Stimulated activated naive CD8-positive, alpha-beta T cell treated with anti-CD3 and anti-CD28 coated beads, Interleukin-15, amount 100 ng/mL, for 72 hours (primary cell): ENCODE results near the gene DNAH12.
A peak's percentile ranks its signal among the peaks of the same experiment; 100 is the strongest.
"Not testable (repeated sequence)": the region's sequence is repeated elsewhere in the genome, so short reads cannot be mapped to it uniquely, and the experiment has no call there.

Experiments used
- ATAC-seq: fragments of 150-1000 bp; cut with Tn5 transposase; 2 replicates; pipeline ENCODE4 v1.10.0; 2021; ENCODE audit warnings: mild to moderate bottlenecking, moderate library complexity
- DNase-seq, 2 donors: peaks; one replicate each; pipeline ENCODE4 v3.0.0; 2021 to 2022
- H3K27ac Mint-ChIP-seq, 2 donors: one replicate each; pipeline ENCODE4 v1.8.0; 2022; ENCODE audit warnings: mild to moderate bottlenecking in 2 of 2, mixed read lengths in 2 of 2, moderate library complexity in 2 of 2
- H3K27me3 Mint-ChIP-seq: one replicate; pipeline ENCODE4 v1.8.0; 2022; ENCODE audit warnings: mixed read lengths
- H3K4me1 Mint-ChIP-seq: one replicate; pipeline ENCODE4 v1.8.0; 2022; ENCODE audit warnings: mild to moderate bottlenecking, mixed read lengths
- H3K4me3 Mint-ChIP-seq, 2 donors: one replicate each; pipeline ENCODE4 v1.8.0; 2022; ENCODE audit warnings: mild to moderate bottlenecking in 2 of 2, mixed read lengths in 2 of 2, moderate library complexity in 1 of 2
- H3K9me3 Mint-ChIP-seq, 2 donors: one replicate each; pipeline ENCODE4 v1.8.0; 2022; ENCODE audit warnings: mixed read lengths in 2 of 2

Gene DNAH12

GRCh38 chr3:57335283-57335938, 208.7 kb downstream of the DNAH12 start:
- ATAC-seq (no peak), DNase-seq (no peak)
- H3K27me3 Mint-ChIP-seq: peaks cover 8% of the 10 kb centered on the region
- H3K9me3 Mint-ChIP-seq: peaks cover 0 to 7% of the 10 kb centered on the region in 2 donors
- no peak overlapping the region for H3K4me3 Mint-ChIP-seq
- H3K4me1 Mint-ChIP-seq: no peaks in the 10 kb centered on the region
- no peak overlapping the region for H3K27ac Mint-ChIP-seq

GRCh38 chr3:57331078-57331610, 213.0 kb downstream of the DNAH12 start:
- Mint-ChIP-seq H3K27ac (no peak overlapping the region), H3K27me3 (peaks cover 8% of the 10 kb centered on the region), H3K9me3 (no peaks in the 10 kb centered on the region), H3K4me1 (no peaks in the 10 kb centered on the region), H3K4me3 (no peak overlapping the region)
- no peak for DNase-seq
- no peak for ATAC-seq

- H3K27ac Mint-ChIP-seq, DNase-seq, H3K27me3 Mint-ChIP-seq, H3K4me1 Mint-ChIP-seq, H3K4me3 Mint-ChIP-seq, ATAC-seq, H3K9me3 Mint-ChIP-seq: not testable (repeated sequence)
Observed at GRCh38 chr3:57326498-57326897, 217.6 kb downstream of the DNAH12 start.

GRCh38 chr3:57314204-57314603, 229.9 kb downstream of the DNAH12 start:
- Mint-ChIP-seq H3K9me3 (peaks cover 3 to 7% of the 10 kb centered on the region in 2 donors), H3K4me1 (no peaks in the 10 kb centered on the region), H3K27ac (no peak overlapping the region), H3K4me3 (no peak overlapping the region), H3K27me3 (no peaks in the 10 kb centered on the region)
- ATAC-seq (no peak), DNase-seq (no peak)

GRCh38 chr3:57309769-57310360, 234.3 kb downstream of the DNAH12 start:
- H3K4me1 Mint-ChIP-seq: no peaks in the 10 kb centered on the region
- H3K4me3 Mint-ChIP-seq: no peak overlapping the region
- peaks cover 9% of the 10 kb centered on the region for H3K27me3 Mint-ChIP-seq
- H3K9me3 Mint-ChIP-seq: no peaks in the 10 kb centered on the region
- ATAC-seq (no peak), DNase-seq (no peak)
- no peak overlapping the region for H3K27ac Mint-ChIP-seq

- not testable (repeated sequence) for H3K4me3 Mint-ChIP-seq, H3K4me1 Mint-ChIP-seq, ATAC-seq, H3K9me3 Mint-ChIP-seq, DNase-seq, H3K27ac Mint-ChIP-seq
- H3K27me3 Mint-ChIP-seq: peaks cover 14% of the 10 kb centered on the region
Observed at GRCh38 chr3:57303520-57303919, 240.6 kb downstream of the DNAH12 start.

- Mint-ChIP-seq H3K4me1 (no peaks in the 10 kb centered on the region), H3K27ac (no peak overlapping the region), H3K9me3 (no peaks in the 10 kb centered on the region), H3K27me3 (peaks cover 13% of the 10 kb centered on the region), H3K4me3 (no peak overlapping the region)
- peak in 1 of 2 donors; percentile 16 for DNase-seq
- peak; percentile 80 for ATAC-seq
Observed at GRCh38 chr3:57298041-57298440, 246.1 kb downstream of the DNAH12 start.

GRCh38 chr3:57292897-57293526, 251.1 kb downstream of the DNAH12 start:
- ATAC-seq: no peak
- no peaks in the 10 kb centered on the region for H3K4me1 Mint-ChIP-seq
- no peak for DNase-seq
- no peak overlapping the region for H3K27ac Mint-ChIP-seq
- H3K27me3 Mint-ChIP-seq: peaks cover 11% of the 10 kb centered on the region
- H3K4me3 Mint-ChIP-seq: no peak overlapping the region
- H3K9me3 Mint-ChIP-seq: no peaks in the 10 kb centered on the region

GRCh38 chr3:57292159-57292896, 251.8 kb downstream of the DNAH12 start, which contains the start of gene ASB14:
Gene ASB14, minus strand, starts transcription at chr3:57292685. Its CDS starts 652 bp downstream, at chr3:57292033.
- Mint-ChIP-seq H3K27me3 (peaks cover 4% of the 10 kb centered on the region), H3K4me1 (no peaks in the 10 kb centered on the region), H3K27ac (no peak within 1 kb of the TSS), H3K4me3 (no peak within 1 kb of the TSS), H3K9me3 (no peaks in the 10 kb centered on the region)
- DNase-seq (no peak), ATAC-seq (no peak)

- ATAC-seq: no peak
- H3K4me1 Mint-ChIP-seq: no peaks in the 10 kb centered on the region
- H3K27me3 Mint-ChIP-seq: peaks cover 6% of the 10 kb centered on the region
- no peak overlapping the region for H3K4me3 Mint-ChIP-seq
- peaks cover 0 to 5% of the 10 kb centered on the region in 2 donors for H3K9me3 Mint-ChIP-seq
- H3K27ac Mint-ChIP-seq: no peak overlapping the region
- no peak for DNase-seq
Observed at GRCh38 chr3:57288403-57288802, 255.7 kb downstream of the DNAH12 start.

- H3K4me3 Mint-ChIP-seq: no peak overlapping the region
- ATAC-seq (no peak), DNase-seq (no peak)
- H3K27ac Mint-ChIP-seq: no peak overlapping the region
- H3K4me1 Mint-ChIP-seq: no peaks in the 10 kb centered on the region
- H3K9me3 Mint-ChIP-seq: peaks cover 0 to 5% of the 10 kb centered on the region in 2 donors
- peaks cover 6% of the 10 kb centered on the region for H3K27me3 Mint-ChIP-seq
Observed at GRCh38 chr3:57287205-57287604, 256.9 kb downstream of the DNAH12 start.

- DNase-seq (no peak), ATAC-seq (no peak)
- Mint-ChIP-seq H3K9me3 (peaks cover 0 to 5% of the 10 kb centered on the region in 2 donors), H3K27ac (no peak overlapping the region), H3K4me1 (no peaks in the 10 kb centered on the region), H3K27me3 (peaks cover 6% of the 10 kb centered on the region), H3K4me3 (no peak overlapping the region)
Observed at GRCh38 chr3:57283334-57283733, 260.8 kb downstream of the DNAH12 start.

- Mint-ChIP-seq H3K27ac (no peak overlapping the region), H3K27me3 (peaks cover 6% of the 10 kb centered on the region), H3K4me1 (no peaks in the 10 kb centered on the region), H3K4me3 (no peak overlapping the region), H3K9me3 (peaks cover 0 to 4% of the 10 kb centered on the region in 2 donors)
- ATAC-seq (peak; percentile 54), DNase-seq (no peak)
Observed at GRCh38 chr3:57281715-57282114, 262.4 kb downstream of the DNAH12 start.

GRCh38 chr3:57279685-57280084, 264.5 kb downstream of the DNAH12 start:
- H3K27me3 Mint-ChIP-seq: no peaks in the 10 kb centered on the region
- no peaks in the 10 kb centered on the region for H3K4me1 Mint-ChIP-seq
- no peak overlapping the region for H3K27ac Mint-ChIP-seq
- no peak overlapping the region for H3K4me3 Mint-ChIP-seq
- no peak for DNase-seq
- ATAC-seq: no peak
- no peaks in the 10 kb centered on the region for H3K9me3 Mint-ChIP-seq

- no peak overlapping the region for H3K27ac Mint-ChIP-seq
- no peak overlapping the region for H3K4me3 Mint-ChIP-seq
- ATAC-seq (no peak), DNase-seq (no peak)
- H3K27me3 Mint-ChIP-seq: no peaks in the 10 kb centered on the region
- no peaks in the 10 kb centered on the region for H3K9me3 Mint-ChIP-seq
- no peaks in the 10 kb centered on the region for H3K4me1 Mint-ChIP-seq
Observed at GRCh38 chr3:57278237-57278636, 265.9 kb downstream of the DNAH12 start.
